GM23338 (cell line): ENCODE results near the gene ZHX3. TPM values are rescaled to one million over a fixed set of nuclear protein-coding genes. Genes with fewer than 3 reads are reported as not detected.

ENCODE experiments used
- ATAC-seq: fragments of 200-7000 bp; cut with Tn5 transposase; 3 replicates; pipeline ENCODE4 v1.9.1; 2020
- DNase-seq: peaks from one replicate; pipeline ENCODE4 v3.0.0-alpha.2; 2015; ENCODE audit warnings: low spot score
- H2AFZ ChIP-seq: fragments of 200-600 bp; sonication (generic); 2 replicates; pipeline ENCODE4 v1.8.0; 2016; ENCODE audit warnings: antibody characterized with exemption, mild to moderate bottlenecking, moderate library complexity
- H3F3A ChIP-seq: fragments of 200-600 bp; sonication (generic); replicated peaks from 2 replicates; pipeline ENCODE4 v1.8.0; 2017; ENCODE audit warnings: antibody characterized with exemption, mixed run types, low read depth
- H3K27ac ChIP-seq: fragments of 200-600 bp; sonication (generic); 2 replicates; pipeline ENCODE4 v1.6.1; 2016; ENCODE audit warnings: low read depth
- H3K27me3 ChIP-seq: fragments of 200-600 bp; sonication (generic); 2 replicates; pipeline ENCODE4 v1.8.0; 2016; ENCODE audit warnings: mild to moderate bottlenecking, mixed run types, moderate library complexity; ENCODE audit not compliant: insufficient read depth
- H3K36me3 ChIP-seq: fragments of 200-600 bp; sonication (generic); 2 replicates; pipeline ENCODE4 v1.8.0; 2016; ENCODE audit warnings: mild to moderate bottlenecking; ENCODE audit not compliant: insufficient read depth
- H3K4me1 ChIP-seq: fragments of 200-600 bp; sonication (generic); 2 replicates; pipeline ENCODE4 v1.8.0; 2016; ENCODE audit warnings: mild to moderate bottlenecking, moderate library complexity; ENCODE audit not compliant: insufficient read depth
- H3K4me2 ChIP-seq: fragments of 200-600 bp; sonication (generic); 2 replicates; pipeline ENCODE4 v1.7.1; 2017; ENCODE audit warnings: mixed run types
- H3K4me3 ChIP-seq: fragments of 200-600 bp; sonication (generic); 2 replicates; pipeline ENCODE4 v1.6.1; 2016; ENCODE audit warnings: mixed run types
- H3K79me2 ChIP-seq: fragments of 200-600 bp; sonication (generic); replicated peaks from 2 replicates; pipeline ENCODE4 v1.8.0; 2017; ENCODE audit warnings: mild to moderate bottlenecking; ENCODE audit not compliant: insufficient read depth
- H3K9me2 ChIP-seq: fragments of 200-600 bp; sonication (generic); 2 replicates; pipeline ENCODE4 v1.8.0; 2017; ENCODE audit not compliant: insufficient read depth
- H4K20me1 ChIP-seq: fragments of 200-600 bp; sonication (generic); replicated peaks from 2 replicates; pipeline ENCODE4 v1.8.0; 2017; ENCODE audit warnings: mild to moderate bottlenecking; ENCODE audit not compliant: insufficient read depth
- H3K27ac Mint-ChIP-seq: 2 replicates; pipeline ENCODE4 v1.8.0; 2020; ENCODE audit warnings: inconsistent platforms, mild to moderate bottlenecking, moderate library complexity, mixed read lengths
- H3K27me3 Mint-ChIP-seq: 3 replicates; pipeline ENCODE4 v1.8.0; 2022; ENCODE audit warnings: low read depth, mild to moderate bottlenecking, moderate library complexity, mixed read lengths, inconsistent platforms; ENCODE audit not compliant: insufficient read depth, poor library complexity
- H3K36me3 Mint-ChIP-seq: 3 replicates; pipeline ENCODE4 v1.8.0; 2021; ENCODE audit warnings: low read depth, mild to moderate bottlenecking, inconsistent platforms, moderate library complexity, mixed read lengths
- H3K4me1 Mint-ChIP-seq: 3 replicates; pipeline ENCODE4 v1.8.0; 2020; ENCODE audit warnings: mild to moderate bottlenecking, inconsistent platforms, mixed read lengths
- H3K4me3 Mint-ChIP-seq: 3 replicates; pipeline ENCODE4 v1.8.0; 2021; ENCODE audit warnings: moderate library complexity, mild to moderate bottlenecking, inconsistent platforms, mixed read lengths
- H3K9me3 Mint-ChIP-seq: 3 replicates; pipeline ENCODE4 v1.8.0; 2020; ENCODE audit warnings: moderate library complexity, mild to moderate bottlenecking, inconsistent platforms, mixed read lengths
- CREB1 ChIP-seq: fragments of 250-450 bp; sonication (Bioruptor Pico); IDR thresholded peaks from 2 replicates; pipeline ENCODE4 v1.5.0; 2020; ENCODE audit warnings: low read depth, mild to moderate bottlenecking, moderate library complexity
- ETS1 ChIP-seq: IDR thresholded peaks from 2 replicates; pipeline ENCODE4 v1.6.1; 2016; ENCODE audit warnings: antibody characterized with exemption
- EZH2 ChIP-seq: fragments of 200-600 bp; sonication (generic); IDR thresholded peaks from one replicate; pipeline ENCODE4 v1.8.0; 2017; ENCODE audit warnings: antibody characterized with exemption, mild to moderate bottlenecking, low read depth; ENCODE audit not compliant: unreplicated experiment
- POLR2AphosphoS5 ChIP-seq: IDR thresholded peaks from 2 replicates; pipeline ENCODE4 v1.6.1; 2016; ENCODE audit warnings: antibody characterized with exemption, low read depth
- STAT1 ChIP-seq: IDR thresholded peaks from one replicate; pipeline ENCODE4 v1.6.1; 2016; ENCODE audit warnings: antibody characterized with exemption; ENCODE audit not compliant: unreplicated experiment
- ZNF462 ChIP-seq: fragments of 250-450 bp; sonication (Bioruptor Pico); IDR thresholded peaks from 2 replicates; pipeline ENCODE4 v1.5.0; 2020; ENCODE audit warnings: mild to moderate bottlenecking, moderate library complexity
- polyA plus RNA-seq: library from polyadenylated mRNA; unstranded; fragments of >200 nt; fragmentation: Nextera tagmentation; extraction: Ambion mirVana; gene quantifications from 2 replicates; pipeline ENCODE4 v1.2.1, GENCODE V29; 2016
- total RNA-seq: library from RNA; depleted of rRNA; stranded (reverse); fragments of >200 nt; shearing (Covaris generic); gene quantifications from 2 replicates; pipeline ENCODE4 v1.2.3, GENCODE V29; 2014

Gene ZHX3
- total and polyA plus RNA-seq, 2 experiments from 2014 or later = 1.7 to 2.8 TPM

GRCh38 chr20:41205313-41205712, 112.2 kb downstream of the ZHX3 start:
- DNase-seq = no peak

More at GRCh38 chr20:41205313-41205712, 112.2 kb downstream of the ZHX3 start:
- H3K27ac ChIP-seq = no peak overlapping the region
- TF ChIP-seq POLR2AphosphoS5 (no peak), STAT1 (no peak), CREB1 (no peak), EZH2 (no peak), ETS1 (no peak), ZNF462 (CRISPR knock-in tag) (no peak)
- H3K79me2 ChIP-seq = no peaks in the 10 kb centered on the region
- Mint-ChIP-seq H3K27ac (no peak overlapping the region), H3K4me1 (peaks cover 6% of the 10 kb centered on the region), H3K36me3 (no peaks in the 10 kb centered on the region), H3K27me3 (peaks cover 3% of the 10 kb centered on the region), H3K9me3 (no peaks in the 10 kb centered on the region; the same call in 1 of the 3 replicates), H3K4me3 (no peak overlapping the region)
- H3F3A ChIP-seq = no peaks in the 10 kb centered on the region
- no peaks in the 10 kb centered on the region for H4K20me1 ChIP-seq
- no peak overlapping the region for H3K4me2 ChIP-seq
- no peaks in the 10 kb centered on the region for H3K36me3 ChIP-seq
- H3K4me3 ChIP-seq = no peak overlapping the region
- no peaks in the 10 kb centered on the region for H3K27me3 ChIP-seq
- 0 out of 2 replicates have a peak, but pooled peaks cover 5% of the 10 kb centered on the region for H3K9me2 ChIP-seq
- H3K4me1 ChIP-seq = no peaks in the 10 kb centered on the region
- no peak for ATAC-seq
- H2AFZ ChIP-seq = no peak overlapping the region
